SK-N-SH (cell line): ENCODE data around the gene ZDHHC19. TPM values are rescaled to one million over a fixed set of nuclear protein-coding genes. Genes with fewer than 3 reads are reported as not detected.

ENCODE experiments used
- CTCF ChIA-PET: fragments of 300-600, 350-600 bp; formaldehyde crosslinking; extraction: SDS; loops from one replicate; lab custom pipeline; 2021; lab: Yijun Ruan, JAX
- POLR2A ChIA-PET: fragments of 350-600 bp; sonication (Branson Sonifier 250); formaldehyde crosslinking; extraction: SDS; loops from one replicate; lab custom pipeline; 2020; ENCODE audit warnings: antibody characterized with exemption, inconsistent platforms; lab: Yijun Ruan, JAX
- DNase-seq: peaks from one replicate; pipeline ENCODE4 v3.0.0; 2012
- H2AFZ ChIP-seq: fragments of 200-600 bp; sonication (generic); 2 replicates; pipeline ENCODE4 v1.8.1; 2016; ENCODE audit warnings: antibody characterized with exemption, mild to moderate bottlenecking, low read depth
- H3F3A ChIP-seq: fragments of 200-600 bp; sonication (generic); replicated peaks from 2 replicates; pipeline ENCODE3; 2016; ENCODE audit warnings: antibody characterized with exemption, mild to moderate bottlenecking; ENCODE audit not compliant: insufficient read depth
- H3K27ac ChIP-seq, 2 experiments: fragments of 200-500 bp in 1 of 2; fragments of 200-600 bp in 1 of 2; sonication (Bioruptor generic) in 1 of 2; sonication (generic), shearing (Covaris generic) in 1 of 2; 2 replicates each; pipeline versions ENCODE4 v1.5.1 to v1.6.1; 2014 to 2016; ENCODE audit warnings: low read depth in 2 of 2, inconsistent platforms in 1 of 2, low read length in 1 of 2, mild to moderate bottlenecking in 1 of 2, mixed read lengths in 1 of 2
- H3K27me3 ChIP-seq: fragments of 200-600 bp; sonication (generic), shearing (Covaris generic); 2 replicates; pipeline ENCODE4 v1.6.1; 2016; ENCODE audit warnings: mixed run types; ENCODE audit not compliant: insufficient read depth
- H3K36me3 ChIP-seq, 2 experiments: fragments of 200-500 bp in 1 of 2; fragments of 200-600 bp in 1 of 2; sonication (Bioruptor generic) in 1 of 2; sonication (generic) in 1 of 2; replicated peaks in 1 of 2; 2 replicates each; pipeline versions ENCODE3 to v1.5.1; 2014 to 2016; ENCODE audit warnings: low read length in 1 of 2, mild to moderate bottlenecking in 1 of 2; ENCODE audit not compliant: insufficient read depth in 2 of 2, control insufficient read depth in 1 of 2
- H3K4me1 ChIP-seq, 2 experiments: fragments of 200-500 bp in 1 of 2; fragments of 200-600 bp in 1 of 2; sonication (Bioruptor generic) in 1 of 2; sonication (generic), shearing (Covaris generic) in 1 of 2; 2 replicates each; pipeline versions ENCODE4 v1.5.1 to v1.6.1; 2014 to 2016; ENCODE audit warnings: low read depth in 1 of 2, low read length in 1 of 2, mixed run types in 1 of 2; ENCODE audit not compliant: insufficient read depth in 2 of 2, control insufficient read depth in 1 of 2
- H3K4me2 ChIP-seq: fragments of 200-600 bp; sonication (generic), shearing (Covaris generic); 2 replicates; pipeline ENCODE4 v1.6.1; 2017; ENCODE audit warnings: mixed run types
- H3K4me3 ChIP-seq, 2 experiments: fragments of 200-500 bp in 1 of 2; fragments of 200-600 bp in 1 of 2; sonication (Bioruptor generic) in 1 of 2; sonication (generic), shearing (Covaris generic) in 1 of 2; 2 replicates each; pipeline versions ENCODE4 v1.5.1 to v1.8.1; 2014 to 2016; ENCODE audit warnings: low read depth in 2 of 2, inconsistent platforms in 1 of 2, low read length in 1 of 2, mild to moderate bottlenecking in 1 of 2, mixed read lengths in 1 of 2, moderate library complexity in 1 of 2
- H3K79me2 ChIP-seq: fragments of 200-600 bp; sonication (generic); 2 replicates; pipeline ENCODE4 v1.8.1; 2017; ENCODE audit warnings: mild to moderate bottlenecking; ENCODE audit not compliant: insufficient read depth
- H3K9ac ChIP-seq: fragments of 200-600 bp; sonication (generic); 2 replicates; pipeline ENCODE4 v1.6.1; 2017; ENCODE audit warnings: mixed run types
- H3K9me2 ChIP-seq: fragments of 200-600 bp; sonication (generic); 2 replicates; pipeline ENCODE4 v1.6.1; 2017; ENCODE audit warnings: mixed run types
- H3K9me3 ChIP-seq: fragments of 200-600 bp; sonication (generic); 2 replicates; pipeline ENCODE4 v1.6.1; 2017; ENCODE audit warnings: mixed run types, mild to moderate bottlenecking, moderate library complexity
- H4K20me1 ChIP-seq: fragments of 200-600 bp; sonication (generic); 2 replicates; pipeline ENCODE4 v1.6.1; 2017; ENCODE audit warnings: mild to moderate bottlenecking, mixed run types; ENCODE audit not compliant: insufficient read depth
- CHD2 ChIP-seq: fragments of 150-350 bp; IDR thresholded peaks from 2 replicates; pipeline ENCODE4 v1.6.1; 2018; ENCODE audit warnings: low read length; ENCODE audit not compliant: partially characterized antibody
- ELF1 ChIP-seq: IDR thresholded peaks from 2 replicates; pipeline ENCODE4 v1.4.0; 2012
- EP300 ChIP-seq, 2 experiments: IDR thresholded peaks; 2 replicates each; pipeline versions ENCODE4 v1.4.0 to v1.6.1; 2012; ENCODE audit warnings: borderline replicate concordance in 1 of 2, low read depth in 1 of 2, low read length in 1 of 2
- FOXJ3 ChIP-seq: sonication (generic); formaldehyde crosslinking; IDR thresholded peaks from 2 replicates; pipeline ENCODE4 v1.5.1; 2020; ENCODE audit warnings: mild to moderate bottlenecking, missing genetic modification reagents
- FOXM1 ChIP-seq: IDR thresholded peaks from 2 replicates; pipeline ENCODE4 v1.4.0; 2012; ENCODE audit warnings: low read depth, mild to moderate bottlenecking
- GATA2 ChIP-seq: sonication (generic); formaldehyde crosslinking; IDR thresholded peaks from 2 replicates; pipeline ENCODE4 v1.5.0; 2020; ENCODE audit warnings: mild to moderate bottlenecking, missing genetic modification reagents
- JUND ChIP-seq: IDR thresholded peaks from 2 replicates; pipeline ENCODE4 v1.4.0; 2012
- MEF2A ChIP-seq: IDR thresholded peaks from 2 replicates; pipeline ENCODE4 v1.4.0; 2012; ENCODE audit warnings: low read depth, borderline replicate concordance
- MXI1 ChIP-seq: IDR thresholded peaks from 2 replicates; pipeline ENCODE4 v1.6.1; 2012; ENCODE audit warnings: mild to moderate bottlenecking, low read depth, low read length, improper control_type of control experiment
- NFIC ChIP-seq: IDR thresholded peaks from 2 replicates; pipeline ENCODE4 v1.4.0; 2012; ENCODE audit warnings: borderline replicate concordance
- RAD21 ChIP-seq: IDR thresholded peaks from 2 replicates; pipeline ENCODE4 v1.6.1; 2012; ENCODE audit warnings: mild to moderate bottlenecking, low read length
- RCOR1 ChIP-seq: fragments of 150-350 bp; IDR thresholded peaks from 2 replicates; pipeline ENCODE4 v1.6.1; 2017; ENCODE audit warnings: antibody characterized with exemption, low read length
- RFX5 ChIP-seq: IDR thresholded peaks from 2 replicates; pipeline ENCODE4 v1.6.1; 2012; ENCODE audit warnings: mild to moderate bottlenecking, improper control_type of control experiment, low read length
- RXRA ChIP-seq: IDR thresholded peaks from 2 replicates; pipeline ENCODE4 v1.4.0; 2012; ENCODE audit warnings: low read depth, mild to moderate bottlenecking, borderline replicate concordance
- SIN3A ChIP-seq: IDR thresholded peaks from 2 replicates; pipeline ENCODE4 v1.6.1; 2012; ENCODE audit warnings: low read depth, mild to moderate bottlenecking, low read length, moderate library complexity, borderline replicate concordance
- SMC3 ChIP-seq: IDR thresholded peaks from 2 replicates; pipeline ENCODE4 v1.6.1; 2012; ENCODE audit warnings: low read depth, low read length, improper control_type of control experiment
- TAF1 ChIP-seq: IDR thresholded peaks from 2 replicates; pipeline ENCODE4 v1.6.1; 2012; ENCODE audit warnings: low read depth, mild to moderate bottlenecking, low read length, moderate library complexity, borderline replicate concordance
- WGBS: methylation state at CpG from one replicate; pipeline ENCODE4 v1.1.6; 2017; ENCODE audit warnings: low lambda C conversion rate; 5-methylcytosine and 5-hydroxymethylcytosine counted together
- polyA plus RNA-seq, 3 experiments: library from polyadenylated mRNA; depleted of rRNA; stranded (reverse); fragments of >200 nt; gene quantifications; 2 replicates each; pipeline ENCODE4 v1.2.3, GENCODE V29; 2012
- TF ChIP-seq, protein P1 (sequence below): IDR thresholded peaks from 2 replicates; pipeline ENCODE4; 2012
- TF ChIP-seq, protein P2 (sequence below): fragments of 150-350 bp; IDR thresholded peaks from 2 replicates; pipeline ENCODE4 v1.6.1; 2017; ENCODE audit warnings: antibody characterized with exemption, low read length, low read depth, borderline replicate concordance
- TF ChIP-seq, protein P3 (sequence below): IDR thresholded peaks from 2 replicates; pipeline ENCODE4 v1.4.0; 2012; ENCODE audit warnings: low read depth, borderline replicate concordance

The ZDHHC19 gene
- polyA plus RNA-seq, 1 of the 3 experiments (the other 2 are of a cell fraction) = not detected

DNA sequence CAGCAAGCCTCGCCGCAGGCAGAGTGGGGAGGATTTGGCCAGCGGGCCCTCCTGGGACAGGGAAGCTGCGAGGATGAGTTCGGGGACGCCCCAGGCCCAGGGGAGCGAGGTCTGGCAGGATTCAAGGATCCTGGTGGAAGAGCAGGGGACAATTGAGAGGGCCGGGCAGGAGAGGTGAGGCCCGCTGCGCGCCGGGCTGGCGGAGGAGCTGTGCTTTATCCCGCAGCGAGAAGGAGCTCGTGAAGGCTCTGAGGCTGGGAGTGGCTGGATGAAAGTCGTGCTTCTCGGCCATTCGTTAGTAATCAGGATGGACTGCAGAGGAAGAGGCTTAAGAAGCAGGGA, 8.7 kb upstream of the ZDHHC19 start:
- no peaks in the 10 kb centered on the region for H3K9me2 ChIP-seq
- TF ChIP-seq GATA2 (CRISPR knock-in tag) (no peak), SMC3 (no peak), NFIC (no peak), JUND (no peak), FOXJ3 (no peak), EP300 (IDR thresholded peaks at IDR 0.05; ENCODE audit: borderline replicate concordance in 1 of 2, low read depth in 1 of 2, low read length in 1 of 2) (no peak), RCOR1 (no peak), FOXM1 (no peak)
- TF ChIP-seq, protein P1, sequence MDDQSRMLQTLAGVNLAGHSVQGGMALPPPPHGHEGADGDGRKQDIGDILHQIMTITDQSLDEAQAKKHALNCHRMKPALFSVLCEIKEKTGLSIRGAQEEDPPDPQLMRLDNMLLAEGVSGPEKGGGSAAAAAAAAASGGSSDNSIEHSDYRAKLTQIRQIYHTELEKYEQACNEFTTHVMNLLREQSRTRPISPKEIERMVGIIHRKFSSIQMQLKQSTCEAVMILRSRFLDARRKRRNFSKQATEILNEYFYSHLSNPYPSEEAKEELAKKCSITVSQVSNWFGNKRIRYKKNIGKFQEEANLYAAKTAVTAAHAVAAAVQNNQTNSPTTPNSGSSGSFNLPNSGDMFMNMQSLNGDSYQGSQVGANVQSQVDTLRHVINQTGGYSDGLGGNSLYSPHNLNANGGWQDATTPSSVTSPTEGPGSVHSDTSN = no peak
- TF ChIP-seq, protein P2, sequence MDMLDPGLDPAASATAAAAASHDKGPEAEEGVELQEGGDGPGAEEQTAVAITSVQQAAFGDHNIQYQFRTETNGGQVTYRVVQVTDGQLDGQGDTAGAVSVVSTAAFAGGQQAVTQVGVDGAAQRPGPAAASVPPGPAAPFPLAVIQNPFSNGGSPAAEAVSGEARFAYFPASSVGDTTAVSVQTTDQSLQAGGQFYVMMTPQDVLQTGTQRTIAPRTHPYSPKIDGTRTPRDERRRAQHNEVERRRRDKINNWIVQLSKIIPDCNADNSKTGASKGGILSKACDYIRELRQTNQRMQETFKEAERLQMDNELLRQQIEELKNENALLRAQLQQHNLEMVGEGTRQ = no peak
- TF ChIP-seq, protein P3, sequence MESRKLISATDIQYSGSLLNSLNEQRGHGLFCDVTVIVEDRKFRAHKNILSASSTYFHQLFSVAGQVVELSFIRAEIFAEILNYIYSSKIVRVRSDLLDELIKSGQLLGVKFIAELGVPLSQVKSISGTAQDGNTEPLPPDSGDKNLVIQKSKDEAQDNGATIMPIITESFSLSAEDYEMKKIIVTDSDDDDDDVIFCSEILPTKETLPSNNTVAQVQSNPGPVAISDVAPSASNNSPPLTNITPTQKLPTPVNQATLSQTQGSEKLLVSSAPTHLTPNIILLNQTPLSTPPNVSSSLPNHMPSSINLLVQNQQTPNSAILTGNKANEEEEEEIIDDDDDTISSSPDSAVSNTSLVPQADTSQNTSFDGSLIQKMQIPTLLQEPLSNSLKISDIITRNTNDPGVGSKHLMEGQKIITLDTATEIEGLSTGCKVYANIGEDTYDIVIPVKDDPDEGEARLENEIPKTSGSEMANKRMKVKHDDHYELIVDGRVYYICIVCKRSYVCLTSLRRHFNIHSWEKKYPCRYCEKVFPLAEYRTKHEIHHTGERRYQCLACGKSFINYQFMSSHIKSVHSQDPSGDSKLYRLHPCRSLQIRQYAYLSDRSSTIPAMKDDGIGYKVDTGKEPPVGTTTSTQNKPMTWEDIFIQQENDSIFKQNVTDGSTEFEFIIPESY = no peak
- TF ChIP-seq, all 33 proteins: peak for 0
- WGBS = 96% methylated on average over 19 of the region's 19 CpGs
- Histone ChIP-seq H3K27ac (peak overlapping the region in 1 of 2 experiments; percentile 79; a peak in 2 of 4 replicates), H3K9ac (no peak overlapping the region), H3K4me2 (no peak overlapping the region), H3F3A (no peaks in the 10 kb centered on the region), H3K9me3 (no peaks in the 10 kb centered on the region), H3K4me3 (no peak overlapping the region), H4K20me1 (no peaks in the 10 kb centered on the region), H3K79me2 (no peaks in the 10 kb centered on the region), H3K4me1 (peaks cover 0 to 17% of the 10 kb centered on the region in 2 experiments; a peak in 1 of 4 replicates), H3K27me3 (no peaks in the 10 kb centered on the region), H2AFZ (peak overlapping the region; percentile 35; the same call in 1 of the 2 replicates), H3K36me3 (no peaks in the 10 kb centered on the region)
- DNase-seq = no peak
- POLR2A ChIA-PET = no interaction called here
- CTCF ChIA-PET = interaction anchor here (0.8 to 1.7 kb wide), 5 partner anchors 15 to 309 kb away, joined by 3 to 4 read pairs (median 3); no protein-coding TSS in a partner anchor

DNA sequence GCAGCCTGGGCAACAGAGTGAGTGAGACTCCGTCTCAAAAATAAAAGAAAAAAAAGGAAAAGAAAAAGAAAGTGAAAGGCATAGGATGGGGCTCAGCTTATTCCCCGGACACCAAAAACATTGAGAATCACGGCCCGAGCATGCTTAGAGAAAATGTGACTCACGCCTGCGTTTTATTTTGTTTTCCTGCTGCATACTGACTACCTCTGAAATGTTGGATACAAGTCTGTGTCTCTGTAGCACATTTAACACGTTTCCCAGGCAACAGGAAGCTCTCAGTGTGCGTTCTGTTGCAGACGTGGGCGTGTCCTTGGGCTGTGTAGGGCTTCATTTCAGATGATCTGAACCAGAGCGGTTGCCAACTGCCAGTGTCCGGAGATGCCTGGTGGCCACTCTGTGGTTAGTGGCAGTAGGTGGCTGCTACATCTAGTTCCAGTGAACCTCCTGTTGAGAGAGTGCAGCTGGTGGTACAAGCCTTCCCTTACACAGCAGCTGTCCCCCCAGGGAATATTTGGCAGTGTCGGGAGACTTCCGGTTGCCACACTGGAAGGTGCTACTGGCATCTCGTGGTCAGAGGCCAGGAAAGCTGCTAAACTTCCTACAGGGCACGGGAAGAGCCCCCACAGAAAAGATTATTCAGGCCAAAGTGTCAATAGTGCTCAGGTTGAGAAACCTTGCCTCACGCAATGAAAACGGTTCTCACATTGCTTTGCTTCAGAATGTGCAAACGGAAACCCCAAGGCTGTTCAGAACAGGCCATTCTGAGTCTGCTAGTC, 8.2 kb upstream of the ZDHHC19 start:
- peaks cover 0 to 17% of the 10 kb centered on the region in 2 experiments; a peak in 1 of 4 replicates for H3K4me1 ChIP-seq
- H3K9me2 ChIP-seq = no peaks in the 10 kb centered on the region
- H3K4me3 ChIP-seq = peak overlapping the region in 1 of 2 experiments; percentile 3; a peak in 1 of 4 replicates
- no peaks in the 10 kb centered on the region for H3K36me3 ChIP-seq
- H2AFZ ChIP-seq = peak overlapping the region; percentile 35; the same call in 1 of the 2 replicates
- no peak overlapping the region for H3K9ac ChIP-seq
- CTCF ChIA-PET = interaction anchor here (0.8 to 2.3 kb wide), 7 partner anchors 10 to 310 kb away, joined by 3 to 9 read pairs (median 3); no protein-coding TSS in a partner anchor
- H3F3A ChIP-seq = no peaks in the 10 kb centered on the region
- no peaks in the 10 kb centered on the region for H3K9me3 ChIP-seq
- POLR2A ChIA-PET = interaction anchor here (0.6 to 1.0 kb wide), 3 partner anchors 70 to 99 kb away, joined by 3 to 5 read pairs (median 3); partner anchors contain the start of gene DYNLT2B
- TF ChIP-seq, protein P2 = no peak
- peak; percentile 59 for TF ChIP-seq RFX5
- TF ChIP-seq JUND = no peak
- TF ChIP-seq CHD2 = peak; percentile 46
- TF ChIP-seq MXI1 = peak; percentile 88
- peak; percentile 21; the same call in 1 of the 2 replicates for TF ChIP-seq RAD21
- TF ChIP-seq TAF1 = no peak
- TF ChIP-seq RXRA = no peak
- no peak for TF ChIP-seq MEF2A
- peak in 1 of 2 experiments; percentile 18; a peak in 1 of 4 replicates for TF ChIP-seq EP300 (IDR thresholded peaks at IDR 0.05; ENCODE audit: borderline replicate concordance in 1 of 2, low read depth in 1 of 2, low read length in 1 of 2)
- TF ChIP-seq RCOR1 = peak; percentile 63; the same call in 1 of the 2 replicates
- TF ChIP-seq SIN3A = no peak
- TF ChIP-seq SMC3 = peak; percentile 9; the same call in 1 of the 2 replicates
- no peak for TF ChIP-seq FOXM1
- TF ChIP-seq ELF1 = no peak
- TF ChIP-seq, all 33 proteins: peak for 7
- H4K20me1 ChIP-seq = no peaks in the 10 kb centered on the region
- peak; percentile 88 for DNase-seq
- 53% methylated on average over 19 of the region's 19 CpGs for WGBS
- no peaks in the 10 kb centered on the region for H3K79me2 ChIP-seq
- peak overlapping the region; percentile 33; the same call in 1 of the 2 replicates for H3K4me2 ChIP-seq
- H3K27ac ChIP-seq = peak overlapping the region; percentile 43 to 79; a peak in 3 of 4 replicates
- no peaks in the 10 kb centered on the region for H3K27me3 ChIP-seq
